ENCODE measurements around the gene SCUBE1. TPM values are rescaled to one million over a fixed set of nuclear protein-coding genes. Genes with fewer than 3 reads are reported as not detected.

The SCUBE1 gene
- total and polyA plus RNA-seq, 2 of the 4 experiments (the other 2 are of a cell fraction), result not detected

- H3K9ac ChIP-seq (ENCODE audit: low read depth, low read length), result no peak overlapping the region
- no peaks in the 10 kb centered on the region for H3K79me1 ChIP-seq (ENCODE audit: low read depth in 1 of 2, low read length in 2 of 2)
- WGBS, 2 experiments (ENCODE audit: extremely low coverage in 2 of 2, insufficient read length in 1 of 2), result no CpG with 5 or more reads among the region's 5 CpGs
- TF ChIP-seq MAZ (IDR thresholded peaks at IDR 0.05; ENCODE audit: borderline replicate concordance, low read depth, low read length), result no peak
- TF ChIP-seq USF2 (IDR thresholded peaks at IDR 0.05; ENCODE audit: low read depth, low read length), result no peak
- TF ChIP-seq MAFK (IDR thresholded peaks at IDR 0.05; ENCODE audit: low read depth, low read length), result no peak
- TF ChIP-seq MXI1 (IDR thresholded peaks at IDR 0.05; ENCODE audit: borderline replicate concordance, low read depth, low read length), result no peak
- no peak for TF ChIP-seq CHD1 (IDR thresholded peaks at IDR 0.05; ENCODE audit: low read depth, low read length)
- TF ChIP-seq SMC3 (IDR thresholded peaks at IDR 0.05; ENCODE audit: low read depth, low read length), result no peak
- no peak for TF ChIP-seq BHLHE40 (IDR thresholded peaks at IDR 0.05; ENCODE audit: low read depth, low read length)
- TF ChIP-seq, protein P1, sequence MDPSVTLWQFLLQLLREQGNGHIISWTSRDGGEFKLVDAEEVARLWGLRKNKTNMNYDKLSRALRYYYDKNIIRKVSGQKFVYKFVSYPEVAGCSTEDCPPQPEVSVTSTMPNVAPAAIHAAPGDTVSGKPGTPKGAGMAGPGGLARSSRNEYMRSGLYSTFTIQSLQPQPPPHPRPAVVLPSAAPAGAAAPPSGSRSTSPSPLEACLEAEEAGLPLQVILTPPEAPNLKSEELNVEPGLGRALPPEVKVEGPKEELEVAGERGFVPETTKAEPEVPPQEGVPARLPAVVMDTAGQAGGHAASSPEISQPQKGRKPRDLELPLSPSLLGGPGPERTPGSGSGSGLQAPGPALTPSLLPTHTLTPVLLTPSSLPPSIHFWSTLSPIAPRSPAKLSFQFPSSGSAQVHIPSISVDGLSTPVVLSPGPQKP (IDR thresholded peaks at IDR 0.05; ENCODE audit: borderline replicate concordance, low read depth, low read length), result no peak
- TF ChIP-seq NFE2L2 (IDR thresholded peaks at IDR 0.05; ENCODE audit: low read depth, low read length), result no peak
- TF ChIP-seq RCOR1 (IDR thresholded peaks at IDR 0.05; ENCODE audit: insufficient replicate concordance, low read length), result no peak
- no peak for TF ChIP-seq RAD21 (IDR thresholded peaks at IDR 0.05; ENCODE audit: low read length)
- TF ChIP-seq POLR2A (IDR thresholded peaks at IDR 0.05; ENCODE audit: low read depth, low read length), result no peak
- no peak for TF ChIP-seq FOS (IDR thresholded peaks at IDR 0.05; ENCODE audit: low read depth, low read length)
- TF ChIP-seq CEBPB (IDR thresholded peaks at IDR 0.05; ENCODE audit: low read depth, low read length), result no peak
- H3K9me1 ChIP-seq (ENCODE audit: insufficient read depth, low read length), result no peaks in the 10 kb centered on the region
- H3K23ac ChIP-seq (ENCODE audit: low read depth, low read length), result no peak overlapping the region
- H2BK120ac ChIP-seq (ENCODE audit: low read depth, low read length), result no peak overlapping the region
- peaks cover 36% of the 10 kb centered on the region for H3K27me3 ChIP-seq (ENCODE audit: control insufficient read depth, insufficient read depth, low read length)
- DNase-seq (no peak), ATAC-seq (ENCODE audit: low read depth) (no peak)
- H3K4me3 ChIP-seq (ENCODE audit: insufficient read depth, low read depth, low read length), result no peak overlapping the region
- intact Hi-C loops (cut with micrococcal nuclease) (no loop called here), in situ Hi-C loops (cut with MboI; ENCODE audit: low sequenced_read_pairs) (no loop called here), dilution Hi-C loops (cut with HindIII; ENCODE audit: low sequenced_read_pairs, unreplicated experiment) (no loop called here)
- ChIA-PET CTCF (no interaction called here), POLR2A (ENCODE audit: unreplicated experiment) (no interaction called here)
- no peaks in the 10 kb centered on the region for H3K36me3 ChIP-seq (ENCODE audit: control insufficient read depth, insufficient read depth, low read length)
- H4K91ac ChIP-seq (ENCODE audit: insufficient read depth, low read depth, low read length), result no peak overlapping the region
- BruUV-seq (replicated peaks), result no TSS peak
- no peaks in the 10 kb centered on the region for H4K20me1 ChIP-seq (ENCODE audit: insufficient read depth, low read length)
- no peak overlapping the region for H3K4me2 ChIP-seq (ENCODE audit: low read depth, low read length)
- H3K56ac ChIP-seq (ENCODE audit: extremely low read depth, insufficient read depth, low read length), result no peak overlapping the region
- H2AK9ac ChIP-seq (replicated peaks; ENCODE audit: low read depth, low read length, poor library complexity), result no peak overlapping the region
- H2AK5ac ChIP-seq (ENCODE audit: low read depth, low read length), result no peak overlapping the region
- no peaks in the 10 kb centered on the region for H3K4me1 ChIP-seq (ENCODE audit: control insufficient read depth, insufficient read depth, low read length)
- H3K9me3 ChIP-seq (ENCODE audit: control insufficient read depth, insufficient read depth, low read length), result no peaks in the 10 kb centered on the region
- no peak overlapping the region for H4K5ac ChIP-seq (ENCODE audit: low read depth, low read length)
- H2BK5ac ChIP-seq (ENCODE audit: low read depth, low read length, poor library complexity, severe bottlenecking), result no peak overlapping the region
- H3K27ac ChIP-seq (ENCODE audit: insufficient read depth, low read length), result no peak overlapping the region
- no peak overlapping the region for H2BK15ac ChIP-seq (ENCODE audit: low read depth, low read length)
- H3K4ac ChIP-seq (ENCODE audit: low read depth, low read length), result no peak overlapping the region
- no peak overlapping the region for H2BK20ac ChIP-seq (ENCODE audit: low read depth, low read length)
- no peak overlapping the region for H4K8ac ChIP-seq (ENCODE audit: low read depth in 2 of 2, low read length in 2 of 2)
- no peak overlapping the region for H3K18ac ChIP-seq (ENCODE audit: low read depth, low read length)
- H2AFZ ChIP-seq (replicated peaks; ENCODE audit: low read length, poor library complexity), result peak overlapping the region; percentile 25
- no peak overlapping the region for H3K14ac ChIP-seq (replicated peaks; ENCODE audit: low read depth, low read length)
Measured at GRCh38 chr22:43333156-43333555, 10.0 kb downstream of the SCUBE1 start.

All from IMR-90 (cell line).